Hippocampal formation (tissue), 2 donors: ENCODE data around the gene CFAP47.
"Not testable (repeated sequence)": the region's sequence is repeated elsewhere in the genome, so short reads cannot be mapped to it uniquely, and the experiment has no call there.

Experiments used
- DNase-seq, 2 donors: peaks; one replicate each; lab custom pipeline; 2025; lab: John Stamatoyannopoulos, UW

Gene CFAP47, protein sequence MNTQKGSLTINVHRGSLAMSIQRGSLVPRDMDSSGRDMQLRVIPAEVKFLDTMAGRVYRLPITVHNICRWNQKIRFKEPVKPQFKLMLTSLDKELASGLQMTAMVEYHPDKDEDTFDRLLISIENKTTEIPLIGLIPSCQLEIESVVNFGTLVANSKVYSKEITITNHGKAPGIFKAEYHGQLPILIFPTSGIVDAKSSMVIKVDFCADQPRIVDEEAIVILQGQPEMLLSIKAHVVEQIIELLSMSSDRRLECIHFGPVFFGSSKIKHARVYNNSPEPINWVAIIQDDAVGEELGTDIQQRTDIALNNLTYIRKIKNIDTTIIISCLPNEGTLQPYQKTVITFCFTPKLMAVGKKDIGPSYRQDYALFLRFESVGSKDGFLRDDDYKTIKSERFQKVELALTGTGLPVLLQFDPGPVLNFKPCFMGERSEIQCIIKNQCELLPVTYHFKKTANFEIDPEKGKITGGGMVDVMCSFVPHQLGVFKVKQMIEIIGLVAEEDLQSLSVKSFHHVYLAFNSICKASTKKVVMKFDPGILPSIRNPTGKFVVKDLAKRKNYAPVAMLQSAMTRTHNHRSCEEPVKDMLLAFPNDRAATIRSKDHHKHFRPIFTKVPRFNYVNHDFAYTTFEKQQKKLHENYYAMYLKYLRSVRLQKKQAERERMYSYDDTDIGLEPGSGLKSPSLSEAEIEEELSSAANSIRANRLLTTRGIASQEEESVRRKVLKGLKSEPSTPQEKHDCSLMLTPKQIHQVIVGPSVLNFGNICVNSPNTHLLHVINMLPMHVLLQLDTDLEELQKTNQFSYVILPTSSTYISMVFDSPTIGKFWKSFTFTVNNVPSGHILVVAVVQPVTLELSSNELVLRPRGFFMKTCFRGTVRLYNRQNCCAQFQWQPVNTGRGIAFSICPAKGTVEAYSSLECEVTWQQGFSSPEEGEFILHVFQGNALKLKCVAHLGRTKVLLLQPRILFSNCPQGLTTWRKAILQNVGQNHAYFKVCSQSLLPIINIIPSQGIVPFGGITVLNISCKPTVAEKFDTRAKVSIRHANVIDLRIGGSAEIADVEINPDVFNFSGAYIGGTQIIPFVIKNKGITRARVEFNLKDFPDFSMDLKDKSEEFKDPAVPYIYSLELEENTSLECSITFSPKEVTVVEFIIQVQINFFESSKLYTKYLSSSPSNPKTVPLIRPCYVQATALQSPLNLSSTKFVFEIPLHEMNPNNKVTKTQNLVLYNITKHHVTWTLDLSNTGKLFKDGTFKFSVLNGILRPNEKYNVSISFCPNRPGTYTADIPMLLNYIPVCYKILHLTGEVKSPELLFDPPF (N-terminal part only)

DNA sequence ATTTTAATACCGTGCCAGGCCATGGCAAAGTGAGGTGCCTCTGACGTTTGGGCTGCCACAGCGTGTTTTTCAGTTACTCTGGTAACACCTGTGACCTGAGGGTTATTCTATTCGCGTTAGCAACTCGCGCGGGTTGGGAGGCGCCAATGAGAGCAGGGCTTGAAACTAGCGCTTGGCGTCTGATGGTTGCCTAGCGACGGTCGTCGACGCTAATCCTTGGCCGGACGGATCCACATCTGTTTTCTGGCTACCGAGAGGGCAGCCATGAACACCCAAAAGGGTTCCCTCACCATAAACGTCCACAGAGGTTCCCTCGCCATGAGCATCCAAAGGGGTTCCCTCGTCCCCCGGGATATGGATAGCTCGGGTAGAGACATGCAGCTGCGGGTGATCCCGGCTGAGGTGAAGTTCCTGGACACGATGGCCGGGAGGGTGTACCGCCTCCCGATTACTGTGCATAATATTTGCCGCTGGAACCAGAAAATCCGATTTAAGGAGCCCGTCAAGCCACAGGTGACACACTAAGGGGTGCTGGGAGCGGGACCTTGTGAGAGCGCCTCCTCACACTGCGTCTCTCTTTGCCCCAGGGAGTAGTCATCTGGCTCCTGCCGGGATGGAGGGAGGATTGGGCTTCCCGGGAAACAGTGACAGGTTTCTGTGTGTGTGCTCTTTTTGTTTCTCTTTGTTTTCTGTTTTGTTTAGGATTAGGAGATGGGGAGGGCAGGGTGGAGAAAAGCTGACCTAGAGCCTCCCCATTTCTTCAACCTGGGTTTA lies at the start of gene CFAP47:
CFAP47 (plus strand) TSS at position 199 of the 774 bp plus-strand sequence; CDS start at position 265, 66 bp downstream.
- DNase-seq, result peak; percentile 0 to 2

DNA sequence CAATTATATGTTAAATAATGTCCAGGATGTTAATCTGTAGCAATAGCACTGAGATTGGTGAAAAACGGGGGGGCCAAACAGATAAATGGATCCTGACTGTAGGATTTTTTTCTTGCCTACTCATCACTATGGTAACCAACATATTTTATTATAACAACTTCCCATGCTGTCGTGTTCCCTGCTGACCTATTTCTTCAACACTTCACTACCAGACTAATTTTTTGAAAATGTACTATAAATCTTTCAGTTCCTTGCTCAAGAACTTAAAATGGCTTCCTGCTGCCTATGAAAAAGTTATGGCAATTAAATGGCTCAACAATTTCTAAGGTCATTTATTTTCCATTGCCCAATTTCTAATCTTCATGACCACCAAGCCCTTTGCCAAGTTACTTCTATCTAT lies 38.9 kb upstream of the CFAP47 start:
- DNase-seq, result no peak

DNA sequence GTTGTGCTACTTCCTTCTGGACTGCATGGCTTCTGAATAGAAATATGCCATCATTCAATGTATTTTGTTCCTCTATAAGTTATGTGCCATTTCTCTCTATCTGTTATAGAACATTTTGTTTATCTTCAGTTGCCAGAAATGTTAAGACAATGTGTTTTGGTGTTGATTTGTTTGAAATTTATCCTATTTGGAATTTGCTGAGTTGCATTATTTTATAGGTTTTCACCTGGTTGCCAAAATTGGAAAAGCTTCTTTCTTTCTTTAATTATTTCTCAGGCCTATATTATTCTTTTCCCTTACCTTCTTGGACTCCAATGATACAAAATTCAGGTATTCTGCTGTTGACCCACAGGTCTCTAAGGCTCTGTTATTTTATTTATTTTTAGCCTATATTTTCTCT lies 33.4 kb upstream of the CFAP47 start:
- no peak for DNase-seq

DNA sequence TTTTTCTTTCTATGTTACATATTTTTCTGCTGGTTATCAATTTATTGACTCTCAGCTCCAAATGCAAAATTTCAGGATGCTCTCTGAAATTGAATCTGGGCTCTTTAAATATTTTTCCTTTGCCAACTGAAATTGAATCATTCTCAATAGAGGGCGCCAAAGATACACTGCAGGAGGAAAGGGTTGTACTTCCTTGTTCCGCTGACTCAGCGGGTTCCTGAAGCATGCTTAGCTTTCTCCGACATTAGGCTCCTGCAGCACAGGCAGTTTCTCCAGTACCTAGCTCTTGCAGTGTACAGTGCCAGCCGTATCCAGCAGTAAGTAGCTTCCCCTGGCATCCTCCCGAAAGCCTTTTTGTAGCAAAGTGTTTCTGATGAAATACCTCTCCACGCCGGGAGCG lies 28.8 kb upstream of the CFAP47 start:
- peak in 1 of 2 donors; percentile 0 for DNase-seq

DNA sequence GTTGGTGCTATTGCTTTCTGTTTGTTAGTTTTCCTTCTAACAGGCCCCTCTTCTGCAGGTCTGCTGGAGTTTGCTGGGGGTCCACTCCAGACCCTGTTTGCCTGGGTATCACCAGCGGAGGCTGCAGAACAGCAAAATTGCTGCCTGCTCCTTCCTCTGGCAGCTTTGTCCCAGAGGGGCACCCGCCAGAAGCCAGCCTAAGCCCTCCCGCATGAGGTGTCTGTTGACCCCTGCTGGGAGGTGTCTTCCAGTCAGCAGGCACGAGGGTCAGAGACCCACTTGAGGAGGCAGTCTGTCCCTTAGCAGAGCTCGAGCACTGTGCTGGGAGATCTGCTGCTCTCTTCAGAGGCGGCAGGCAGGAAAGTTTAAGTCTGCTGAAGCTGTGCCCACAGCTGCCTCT lies 67.3 kb downstream of the CFAP47 start:
- DNase-seq, result not testable (repeated sequence)

DNA sequence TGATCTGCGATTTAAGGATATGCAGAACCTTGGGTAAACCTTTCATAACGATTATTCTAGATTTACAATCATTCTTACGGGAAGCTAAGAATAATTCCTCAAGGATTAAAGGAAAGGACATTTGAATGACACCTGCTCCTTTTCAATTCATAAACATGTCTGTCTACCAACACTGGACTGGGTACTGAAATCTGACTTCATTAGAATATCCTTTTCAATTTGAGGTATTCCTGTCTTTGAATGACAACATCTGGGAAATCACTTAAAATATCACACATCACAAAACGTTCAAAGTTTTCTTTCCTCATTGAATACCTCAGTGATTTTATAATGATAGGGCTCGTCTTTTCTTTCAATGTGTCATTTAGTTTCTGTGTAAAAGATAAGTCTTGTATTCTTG lies 87.7 kb downstream of the CFAP47 start:
- no peak for DNase-seq

DNA sequence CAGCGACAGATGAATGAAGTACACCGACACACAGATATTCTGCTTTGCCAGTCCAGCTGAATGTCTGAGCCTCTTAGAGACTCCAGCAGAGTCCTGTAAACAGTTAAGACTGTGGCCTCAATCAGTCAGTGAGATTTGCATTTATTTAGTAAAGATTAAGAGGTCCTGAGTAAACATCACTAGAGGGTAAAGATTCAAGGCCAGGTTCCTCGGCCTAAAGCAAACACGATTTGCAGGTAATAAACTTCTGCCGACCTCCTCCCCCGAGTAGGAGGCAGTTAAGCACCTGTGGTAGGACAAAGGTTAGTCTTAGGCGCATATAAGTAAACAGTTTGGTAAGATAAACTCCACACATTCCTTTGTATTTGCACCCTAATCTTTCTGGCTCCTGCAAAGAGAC lies 99.6 kb downstream of the CFAP47 start:
- DNase-seq, result no peak

DNA sequence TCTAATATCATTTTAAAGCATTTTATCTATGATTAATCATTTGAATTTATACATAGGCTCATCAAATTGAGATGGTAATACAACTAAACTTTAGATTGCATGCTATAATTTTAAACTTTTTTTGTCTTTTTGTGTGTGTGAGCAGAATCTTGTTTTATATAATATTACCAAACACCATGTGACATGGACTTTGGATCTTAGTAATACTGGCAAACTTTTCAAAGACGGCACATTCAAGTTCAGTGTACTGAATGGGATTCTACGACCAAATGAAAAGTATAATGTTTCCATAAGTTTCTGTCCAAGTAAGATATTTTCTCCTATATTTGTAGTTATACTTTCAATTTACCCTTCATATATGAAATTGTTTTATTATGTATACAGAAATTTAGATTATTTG lies 116.0 kb downstream of the CFAP47 start:
- no peak for DNase-seq

DNA sequence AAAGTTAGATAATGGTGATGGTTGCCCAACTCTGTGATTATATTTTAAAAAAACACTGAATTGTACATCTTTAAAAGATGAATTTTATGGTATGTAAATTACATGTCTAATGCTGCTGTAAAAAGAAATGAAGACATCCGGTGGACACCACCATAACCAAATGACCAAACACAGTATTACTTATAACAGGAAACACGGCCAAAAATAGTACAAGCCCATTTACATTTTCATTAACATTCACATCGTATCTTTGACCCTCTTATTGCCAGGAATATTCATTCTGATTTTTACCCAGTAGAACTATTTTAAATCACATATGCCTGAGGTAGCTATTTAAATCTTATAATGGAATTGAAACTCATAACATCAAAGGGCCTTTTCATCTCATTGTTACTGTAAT lies 143.2 kb downstream of the CFAP47 start:
- DNase-seq, result no peak

DNA sequence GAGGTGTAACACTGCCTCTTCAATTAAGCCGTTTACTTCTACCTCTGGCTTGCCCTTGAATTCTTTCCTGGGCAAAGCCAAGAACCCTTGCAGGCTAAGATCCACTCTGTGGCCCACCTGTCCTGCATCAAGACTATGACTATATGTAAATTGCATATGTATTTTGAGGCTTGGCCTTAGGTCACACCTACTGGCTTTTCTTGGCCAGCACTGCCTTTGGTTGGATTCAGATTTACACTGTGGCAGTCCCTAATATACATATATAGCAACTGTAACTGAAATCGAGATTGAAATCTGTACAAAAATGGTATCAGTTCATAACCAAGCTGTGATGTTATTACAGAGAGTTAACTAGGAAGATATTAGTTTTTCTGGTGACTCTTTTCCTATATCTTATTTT lies 151.5 kb downstream of the CFAP47 start:
- DNase-seq, result no peak

DNA sequence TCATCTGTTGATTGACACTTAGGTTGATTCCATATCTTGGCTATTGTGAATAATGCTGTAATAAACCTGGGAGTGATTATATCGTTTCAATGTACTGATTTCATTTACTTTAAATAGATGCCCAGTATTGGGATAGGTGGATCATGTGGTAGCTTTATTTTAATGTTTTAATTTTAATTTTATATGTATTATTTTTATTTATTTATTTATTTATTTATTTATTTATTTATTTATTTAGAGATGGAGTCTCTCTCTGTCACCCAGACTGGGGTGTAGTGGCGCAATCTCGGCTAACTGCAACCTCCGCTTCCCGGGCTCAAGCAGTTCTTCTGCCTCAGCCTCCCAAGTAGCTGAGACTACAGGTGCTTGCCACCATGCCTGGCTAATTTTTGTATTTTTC lies 155.5 kb downstream of the CFAP47 start:
- not testable (repeated sequence) for DNase-seq

DNA sequence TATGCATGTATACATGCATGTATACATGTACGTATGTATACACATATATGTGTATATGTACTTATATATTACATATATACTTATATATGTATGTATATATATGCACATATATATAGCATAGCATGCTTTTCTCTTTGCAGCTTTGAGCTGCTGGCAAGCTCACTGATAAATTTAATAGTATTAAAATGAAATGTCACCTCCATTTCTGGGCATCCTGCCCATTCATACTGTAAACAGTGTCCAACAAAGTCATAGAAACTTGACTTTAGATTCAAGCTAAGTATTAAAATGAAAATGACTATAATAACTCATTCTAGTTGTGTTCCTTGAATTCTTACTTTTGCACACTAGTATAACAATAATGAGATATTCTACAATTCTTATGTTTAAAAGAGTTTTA lies 163.7 kb downstream of the CFAP47 start:
- no peak for DNase-seq

DNA sequence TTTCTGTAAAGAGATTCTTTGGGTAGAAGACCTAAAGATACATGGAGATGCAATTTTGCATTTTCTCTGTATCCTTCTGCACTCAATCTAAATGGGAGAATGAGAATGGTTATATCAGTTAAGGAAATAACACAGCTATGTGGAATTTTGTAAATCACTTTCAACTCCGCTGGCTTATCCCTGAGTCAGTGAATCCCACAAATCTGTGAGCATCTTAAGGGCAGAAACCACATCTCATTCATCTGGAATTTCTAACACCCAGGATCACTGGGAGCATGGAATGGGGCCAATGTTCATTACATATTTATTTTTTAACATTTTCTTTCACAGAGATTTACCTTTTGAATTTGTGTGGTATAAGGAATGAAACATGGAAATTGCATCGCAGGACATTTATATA lies 167.8 kb downstream of the CFAP47 start:
- no peak for DNase-seq

DNA sequence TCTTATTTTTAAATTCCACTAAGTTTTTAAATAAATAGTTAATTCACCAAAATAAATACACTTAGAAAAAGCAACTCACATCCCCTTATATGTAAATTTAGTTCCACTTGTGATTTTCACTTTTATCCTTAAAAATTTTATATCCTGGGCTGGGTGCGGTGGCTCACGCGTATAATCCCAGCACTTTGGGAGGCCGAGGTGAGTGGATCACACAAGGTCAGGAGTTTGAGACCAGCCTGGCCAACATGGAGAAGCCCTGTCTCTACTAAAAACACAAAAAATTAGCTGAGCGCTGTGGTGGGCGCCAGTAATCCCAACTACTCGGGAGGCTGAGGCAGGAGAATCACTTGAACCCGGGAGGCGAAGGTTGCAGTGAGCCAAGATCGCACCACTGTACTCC lies 169.4 kb downstream of the CFAP47 start:
- DNase-seq, result not testable (repeated sequence)

DNA sequence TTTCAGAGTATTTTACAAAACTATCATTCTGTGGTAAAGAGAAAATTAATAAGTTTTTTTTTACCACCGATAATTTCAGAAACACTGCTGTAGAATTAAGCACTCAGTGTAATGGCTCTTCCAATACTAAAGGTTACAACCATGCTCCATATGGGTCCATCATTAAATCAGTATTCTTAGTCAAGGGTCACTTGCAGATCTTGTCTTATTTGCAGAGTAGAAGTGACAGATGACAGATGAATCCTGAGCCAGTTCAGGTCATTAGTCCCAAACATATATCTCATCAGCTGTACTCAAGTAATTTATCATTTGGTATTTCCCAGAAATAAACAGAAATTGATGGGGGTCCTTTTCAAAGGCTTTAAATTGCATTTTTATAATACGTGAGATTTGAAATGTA lies 182.9 kb downstream of the CFAP47 start:
- no peak for DNase-seq

DNA sequence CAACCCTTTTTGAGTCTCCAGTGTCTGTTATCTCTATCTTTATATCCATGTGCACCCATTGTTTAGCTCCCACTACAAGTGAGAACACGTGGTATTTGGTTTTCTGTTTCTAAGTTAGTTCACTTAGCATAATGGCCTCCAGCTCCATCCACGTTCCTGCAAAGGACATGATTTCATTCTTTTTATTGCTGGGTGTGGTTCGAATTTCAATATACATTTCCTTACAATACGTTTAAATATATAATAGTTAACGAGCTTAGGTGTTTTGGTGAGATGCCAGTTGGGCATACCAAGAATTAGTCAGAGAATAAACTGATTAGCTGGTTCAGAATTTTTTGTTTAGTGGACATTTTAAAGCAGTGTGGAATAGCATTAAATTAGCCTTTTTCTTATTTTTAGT lies 196.7 kb downstream of the CFAP47 start:
- DNase-seq, result no peak

DNA sequence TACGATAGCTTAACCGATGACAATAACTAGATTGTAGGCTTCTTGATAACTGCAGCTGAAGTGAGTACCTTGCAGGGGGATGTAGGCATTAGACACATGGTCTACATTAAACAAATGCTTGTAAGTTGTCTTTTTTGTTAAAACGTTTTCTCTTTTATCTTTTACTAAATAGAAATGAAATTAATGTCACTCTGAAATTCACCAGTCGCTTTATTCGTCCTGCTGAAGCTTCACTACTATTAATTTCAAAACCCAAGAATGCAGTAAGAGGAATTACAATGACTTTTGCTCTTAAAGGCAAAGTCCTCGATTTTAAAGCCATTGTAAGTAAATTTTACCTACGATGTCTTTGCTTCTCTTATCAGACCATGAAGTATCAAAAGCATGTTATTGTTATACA lies 239.7 kb downstream of the CFAP47 start:
- no peak for DNase-seq

DNA sequence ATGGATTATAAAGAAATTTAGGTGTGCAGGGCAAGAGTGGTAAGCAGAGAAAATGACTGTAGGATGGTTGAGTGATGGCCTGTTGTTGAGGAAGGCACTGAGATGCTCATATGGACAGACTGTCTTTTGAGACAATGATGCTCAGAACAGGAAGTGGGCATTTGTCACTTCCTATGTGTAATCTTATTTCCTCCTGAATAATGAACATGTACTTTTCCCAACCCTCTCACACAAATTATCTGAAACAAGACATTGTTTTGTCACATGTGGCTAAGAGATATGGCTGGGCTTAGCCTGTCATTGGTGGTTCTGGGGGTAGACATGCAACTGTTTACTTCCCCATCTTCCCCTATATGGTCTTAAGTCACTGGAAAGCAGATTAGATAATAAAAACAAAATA lies 240.5 kb downstream of the CFAP47 start:
- DNase-seq, result no peak

DNA sequence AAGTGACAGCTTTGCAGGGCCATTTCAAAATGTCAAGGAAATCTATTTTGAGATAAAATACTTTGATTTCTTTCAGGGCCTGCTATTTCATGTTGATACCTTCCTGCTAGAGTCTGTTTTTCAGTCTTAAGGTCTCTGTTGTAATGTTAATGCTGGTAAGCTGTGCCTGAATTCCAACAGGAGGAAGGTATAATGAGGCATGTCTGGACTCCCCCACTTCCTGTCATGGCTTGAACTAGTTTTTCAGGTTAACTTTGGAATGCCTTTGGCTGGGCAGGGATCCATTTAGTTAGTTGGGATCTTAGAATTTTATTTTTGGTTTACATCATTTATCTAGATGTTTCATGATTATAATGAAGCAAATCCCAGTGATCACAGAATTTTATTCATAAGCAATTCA lies 279.0 kb downstream of the CFAP47 start:
- DNase-seq, result no peak

DNA sequence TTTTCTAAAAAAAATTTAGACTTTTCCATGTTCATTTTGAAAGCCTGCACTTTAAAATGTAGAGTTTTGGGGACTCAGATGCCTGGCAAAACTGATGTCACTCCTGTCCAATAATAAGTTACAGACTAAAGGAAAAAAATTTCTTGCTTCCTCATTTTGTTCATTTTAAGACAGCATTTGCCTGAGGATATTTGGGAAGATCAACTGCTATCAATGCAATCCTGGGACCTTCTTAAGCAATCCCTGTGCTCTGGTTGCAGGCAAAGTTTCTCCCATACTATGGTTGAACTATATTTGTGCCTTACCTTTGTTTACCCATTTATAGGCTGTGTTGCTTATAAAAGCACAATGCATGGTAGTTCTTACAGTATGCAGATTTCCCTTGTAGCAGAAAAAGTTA lies 280.4 kb downstream of the CFAP47 start:
- DNase-seq, result no peak

DNA sequence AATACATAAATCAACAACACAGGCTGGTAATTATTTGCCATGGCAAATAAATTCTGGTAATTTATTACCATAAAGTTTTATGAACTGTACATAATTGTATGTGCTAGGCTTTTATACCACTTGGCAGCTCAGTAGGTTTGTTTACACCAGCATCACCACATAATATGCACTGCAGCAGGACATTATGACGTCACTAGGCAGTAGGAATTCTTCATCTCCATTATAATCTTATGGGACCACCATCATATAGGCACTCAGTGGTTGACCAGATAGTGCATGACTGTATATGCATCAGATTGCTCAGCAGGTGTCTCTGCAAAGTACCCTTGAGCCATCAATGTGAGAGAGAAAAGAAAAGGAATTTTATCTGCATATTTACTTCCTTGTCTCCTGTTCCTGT lies 295.4 kb downstream of the CFAP47 start:
- no peak for DNase-seq
